NCI-H446 treated with DMSO at 0.1 percent for 48 hours (cell line): ENCODE results near the gene POLD2.
"Not testable (repeated sequence)": the region's sequence is repeated elsewhere in the genome, so short reads cannot be mapped to it uniquely, and the experiment has no call there.

Source experiments
- DNase-seq: peaks from one replicate; lab custom pipeline; 2025; lab: John Stamatoyannopoulos, UW

POLD2 gene

DNA sequence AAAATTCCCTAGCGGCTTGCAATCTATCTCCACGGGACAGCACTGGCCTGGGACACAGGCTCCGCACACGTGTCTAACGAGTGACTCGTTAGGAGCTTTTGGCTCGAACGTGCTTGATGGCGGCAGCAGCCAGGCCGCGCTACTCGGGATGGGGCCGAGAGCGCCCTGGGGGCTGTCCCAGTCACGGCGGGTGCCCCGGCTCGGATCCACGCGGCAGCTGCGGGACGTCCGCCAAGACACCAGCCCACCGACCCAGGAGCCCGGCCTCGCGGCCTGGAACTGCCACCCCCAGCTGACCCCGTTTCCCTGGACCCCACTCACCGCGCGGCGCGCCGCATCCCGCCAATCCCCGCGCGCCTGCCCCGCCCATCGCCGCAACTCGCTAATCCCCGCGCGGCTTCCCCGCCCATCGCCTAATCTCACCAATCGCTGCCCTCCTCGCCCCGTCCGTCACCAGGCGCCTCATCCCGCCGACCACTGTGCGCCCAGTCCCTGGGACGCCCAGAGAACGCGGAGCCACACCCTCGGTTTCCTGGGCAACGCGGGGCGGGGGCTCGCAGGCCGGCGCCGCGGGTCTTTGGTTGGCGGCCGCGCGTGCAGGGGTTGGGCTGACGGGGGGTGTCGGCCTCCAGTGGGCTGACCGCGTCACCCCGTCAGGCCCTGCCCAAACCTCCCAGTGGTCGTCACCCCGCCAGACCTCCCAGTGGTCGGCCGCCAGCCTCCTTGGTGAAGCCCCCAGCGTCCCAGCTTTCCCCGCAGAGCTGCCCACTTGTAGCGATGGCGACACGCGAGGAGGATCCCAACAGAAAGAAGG lies at the start of gene POLD2:
TSS of gene POLD2 (minus strand) at position 359 of the 814 bp plus-strand sequence. CDS start 1,495 bp downstream, outside the sequence.
- DNase-seq = peak; percentile 93

DNA sequence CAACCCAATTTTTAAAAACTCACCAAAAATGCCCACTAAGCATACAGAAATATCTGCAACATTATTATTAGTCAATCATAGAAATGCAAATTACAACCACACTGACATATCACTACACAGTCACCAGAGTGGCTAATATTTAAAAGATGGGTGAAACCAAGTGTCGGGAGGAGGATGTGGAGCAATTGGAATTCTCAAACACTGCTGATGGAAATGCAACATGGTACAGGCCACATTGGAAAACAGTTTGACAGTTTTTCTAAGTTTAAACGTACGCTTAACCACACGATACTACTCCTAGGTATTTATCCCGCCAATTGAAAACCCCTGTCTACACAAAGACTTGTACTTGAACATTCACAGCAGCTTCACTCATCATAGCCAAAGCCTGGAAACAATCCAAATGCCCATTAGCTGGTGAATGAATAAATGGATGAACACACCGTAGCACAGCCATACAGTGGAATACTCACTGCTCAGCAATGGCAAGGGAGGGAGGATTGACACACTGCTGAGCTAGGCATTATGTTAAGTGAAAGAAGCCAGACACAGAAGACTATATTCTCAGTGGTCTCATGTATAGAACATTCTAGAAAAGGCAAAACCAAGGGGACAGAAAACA lies 49.6 kb upstream of the POLD2 start:
- DNase-seq = no peak

DNA sequence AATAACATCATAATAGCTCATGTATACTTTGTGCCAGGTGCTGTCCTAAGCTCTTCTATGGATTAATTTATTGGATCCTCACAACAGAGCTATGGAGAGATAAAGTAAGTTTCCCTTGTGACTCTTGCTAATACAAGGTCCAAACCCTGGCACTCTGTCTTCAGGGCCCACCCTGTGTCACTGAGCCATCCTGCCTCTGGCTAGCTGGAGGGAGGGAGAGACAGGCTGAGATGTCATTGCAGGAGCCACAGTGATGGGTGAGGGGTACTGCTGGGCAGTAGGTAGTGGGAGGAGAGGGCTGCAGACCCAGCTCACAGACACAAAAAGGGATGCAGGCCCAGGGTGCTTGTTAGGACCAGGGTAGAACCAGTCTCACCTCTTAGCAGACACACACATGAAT lies 49.0 kb upstream of the POLD2 start:
- no peak for DNase-seq

DNA sequence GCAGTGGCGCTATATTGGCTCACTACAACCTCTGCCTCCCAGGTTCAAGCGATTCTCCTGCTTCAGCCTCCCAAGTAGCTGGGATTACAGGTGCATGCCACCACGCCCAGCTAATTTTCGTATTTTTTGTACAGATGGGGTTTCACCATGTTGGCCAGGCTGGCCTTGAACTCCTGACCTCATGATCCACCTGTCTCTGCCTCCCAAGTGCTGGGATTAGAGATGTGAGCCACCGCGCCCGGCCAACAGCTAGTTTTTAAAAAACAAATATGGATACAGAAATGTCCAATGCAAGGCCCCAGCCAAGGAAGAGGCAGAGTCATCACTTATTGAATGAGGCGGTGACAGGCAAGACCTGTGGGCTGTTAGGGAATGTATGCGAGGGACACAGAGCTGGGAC lies 48.6 kb upstream of the POLD2 start:
- not testable (repeated sequence) for DNase-seq

DNA sequence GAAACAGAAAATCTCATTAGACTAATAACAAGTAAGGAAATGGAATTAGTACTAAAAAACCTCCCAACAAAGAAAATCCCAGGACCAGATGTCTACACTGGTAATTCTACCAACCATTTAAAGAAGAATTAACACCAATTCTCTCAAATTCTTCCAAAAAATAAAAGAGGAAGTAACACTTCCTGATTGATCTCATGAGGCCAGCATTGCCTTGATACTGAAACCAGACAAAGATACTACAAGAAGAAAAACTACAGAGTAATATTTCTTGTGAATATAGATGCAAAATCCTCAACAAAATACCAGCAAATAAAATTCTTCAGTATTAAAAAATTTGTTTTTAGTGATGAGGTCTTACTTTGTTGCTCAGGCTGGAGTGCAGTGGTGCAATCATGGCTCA lies 44.6 kb upstream of the POLD2 start:
- DNase-seq = no peak

DNA sequence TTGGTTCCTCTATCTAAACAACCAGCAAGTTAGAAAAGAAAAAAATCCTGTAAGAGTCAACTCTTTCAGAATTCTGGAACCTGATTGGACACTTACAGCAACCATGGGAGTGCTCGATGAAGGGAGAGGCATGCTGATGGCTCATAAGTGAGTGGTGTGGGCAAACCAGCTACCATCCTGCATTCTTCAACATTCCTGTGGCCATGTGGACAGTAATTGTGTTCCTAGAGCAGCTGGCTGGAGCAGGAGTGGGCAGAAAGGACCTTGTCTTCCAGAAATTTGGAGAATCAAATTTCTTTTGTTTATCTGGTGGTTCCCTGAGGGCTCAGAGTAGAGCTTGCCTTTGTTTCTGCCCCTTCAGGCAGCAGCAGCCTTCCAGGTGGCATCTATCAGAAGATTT lies 40.2 kb upstream of the POLD2 start:
- DNase-seq = no peak

DNA sequence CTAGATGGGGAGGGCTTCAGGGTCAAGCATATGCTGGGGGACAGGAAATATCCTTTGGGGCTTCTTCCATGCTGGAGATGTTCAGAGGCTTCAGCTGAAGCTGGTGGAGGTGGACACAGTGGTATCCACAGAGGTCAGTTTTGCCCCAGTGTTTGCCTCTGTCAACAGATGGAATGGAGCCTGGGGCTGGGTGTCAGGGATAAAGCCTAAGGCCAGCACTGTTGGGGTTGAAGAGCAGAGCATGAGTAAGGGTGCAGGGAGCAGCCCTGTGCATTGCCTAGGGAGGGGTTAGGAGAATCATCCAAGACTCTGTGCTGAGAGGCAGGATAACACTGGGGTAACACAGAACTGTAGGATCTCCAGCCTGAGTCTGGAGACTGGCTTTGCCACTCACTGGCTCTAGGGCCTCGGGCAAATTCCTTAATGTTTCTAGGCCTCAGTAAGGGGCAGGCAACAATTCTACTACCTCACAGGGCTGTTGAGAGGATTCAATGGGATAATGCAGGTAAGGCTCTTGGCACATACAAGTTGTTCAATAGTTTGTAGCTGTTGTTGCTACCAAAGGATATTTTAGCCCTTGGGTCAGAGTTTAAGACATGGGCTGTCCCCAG lies 39.5 kb upstream of the POLD2 start:
- no peak for DNase-seq

DNA sequence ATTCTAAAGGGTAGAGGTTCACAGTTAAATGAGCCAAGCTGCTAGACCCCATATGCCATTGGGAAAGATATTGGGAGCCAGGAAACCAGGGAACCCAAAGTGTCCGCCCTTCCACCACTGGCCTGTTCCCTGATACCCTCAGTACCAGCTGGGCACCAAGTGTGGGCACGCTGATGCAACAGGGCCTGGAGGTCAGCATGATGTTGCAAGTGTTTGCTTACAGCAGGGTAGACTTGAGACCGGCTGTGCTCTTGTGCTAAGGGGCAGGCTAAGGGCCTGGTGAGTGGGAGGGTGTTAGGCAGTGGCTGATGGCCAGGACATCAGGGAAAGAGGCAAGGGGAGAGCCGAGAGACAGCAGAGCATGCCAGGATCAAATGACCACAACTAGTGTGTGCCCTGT lies 38.8 kb upstream of the POLD2 start:
- no peak for DNase-seq

DNA sequence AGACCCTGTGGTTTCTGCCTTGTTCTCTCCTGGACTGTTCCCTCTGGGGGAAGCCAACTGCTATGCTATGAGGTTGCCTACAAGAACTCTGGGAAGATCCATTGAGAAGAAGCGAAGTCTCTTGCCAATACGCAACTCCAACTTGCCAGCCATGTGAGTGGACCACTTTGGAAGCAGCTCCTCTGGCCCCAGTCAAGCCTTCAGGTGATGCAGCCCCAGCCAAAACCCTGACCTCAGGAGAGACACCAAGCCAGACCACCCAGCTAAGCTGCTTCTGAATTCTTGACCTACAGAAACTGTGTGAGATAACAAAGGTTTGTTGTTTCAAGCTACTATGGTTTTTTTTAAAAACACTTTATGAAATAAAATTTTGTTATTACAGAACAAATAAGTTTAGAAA lies 38.0 kb upstream of the POLD2 start:
- DNase-seq = no peak

DNA sequence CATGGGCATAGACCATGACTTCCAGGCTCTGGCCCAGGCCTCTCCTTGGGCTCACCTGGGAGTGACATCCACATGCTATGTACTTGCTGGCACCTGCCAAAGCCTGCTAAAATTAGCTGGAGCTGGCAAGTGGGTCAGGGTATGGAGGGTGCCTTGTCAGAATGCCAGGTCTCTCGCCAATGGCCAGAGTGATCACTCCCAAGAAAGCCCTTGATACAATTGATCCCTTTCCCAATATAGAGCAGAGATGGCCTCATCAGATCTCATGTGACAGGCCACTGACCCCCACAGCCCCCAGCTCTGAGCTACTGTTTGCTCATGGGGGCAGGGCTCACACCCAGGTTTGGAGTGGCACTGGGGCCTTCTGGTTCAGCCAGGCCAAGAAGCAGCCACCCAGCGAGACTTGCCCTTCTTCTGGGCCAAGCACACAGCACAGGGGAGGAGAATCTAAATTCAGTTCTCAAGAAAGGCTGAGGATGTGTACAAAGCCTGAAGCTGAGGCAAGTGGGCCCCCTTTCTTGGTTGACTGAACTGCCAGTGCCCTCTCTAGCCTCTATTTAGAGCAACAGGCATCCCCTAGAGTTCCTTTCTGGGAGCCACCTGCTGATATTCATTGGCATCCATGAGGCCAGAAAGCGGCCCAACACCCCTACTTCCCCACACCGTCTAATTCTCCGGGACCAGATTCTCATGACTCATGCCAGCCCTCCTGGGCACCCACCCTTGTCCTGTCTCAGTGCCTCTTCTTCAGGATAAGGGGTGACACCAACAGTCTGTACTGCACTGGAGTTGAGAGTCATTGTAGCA lies 36.7 kb upstream of the POLD2 start:
- DNase-seq = no peak

DNA sequence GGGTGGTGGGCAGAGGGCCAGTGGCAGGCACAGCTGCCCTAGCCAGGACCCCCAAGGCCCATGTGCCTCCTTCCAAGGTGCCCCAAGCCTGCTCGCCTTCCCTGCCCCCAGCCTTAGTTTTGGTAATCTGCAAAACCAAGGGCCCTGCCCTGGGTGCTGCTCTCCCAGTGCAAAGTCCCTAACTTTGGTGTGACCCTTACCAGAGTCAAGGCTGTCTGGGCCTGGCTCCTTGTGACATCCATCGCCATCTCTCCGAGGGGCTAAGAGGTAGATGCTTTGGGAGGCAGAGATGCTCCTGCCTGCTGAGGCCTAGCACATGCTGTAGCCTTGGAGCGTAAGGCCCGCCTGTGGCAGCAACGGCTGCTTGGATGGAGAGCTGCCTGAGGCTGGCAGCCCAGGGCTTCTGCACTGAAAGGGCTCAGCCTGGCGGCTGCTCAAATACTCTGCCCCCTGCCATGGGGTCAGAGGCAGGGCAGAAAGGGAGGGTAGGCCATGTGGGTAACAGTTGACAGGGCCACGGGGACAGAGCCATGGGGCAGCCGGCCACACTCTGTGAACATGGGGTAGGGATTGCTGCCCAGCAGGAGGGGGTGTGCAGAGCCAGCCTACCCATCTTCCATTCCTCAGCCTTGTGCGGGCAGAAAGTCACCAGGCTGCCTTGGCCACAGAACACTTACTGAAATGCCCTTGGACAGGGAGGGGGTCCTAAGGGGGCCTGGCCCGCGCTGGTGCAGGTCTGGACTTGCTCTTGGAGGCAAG lies 35.7 kb upstream of the POLD2 start:
- no peak for DNase-seq

DNA sequence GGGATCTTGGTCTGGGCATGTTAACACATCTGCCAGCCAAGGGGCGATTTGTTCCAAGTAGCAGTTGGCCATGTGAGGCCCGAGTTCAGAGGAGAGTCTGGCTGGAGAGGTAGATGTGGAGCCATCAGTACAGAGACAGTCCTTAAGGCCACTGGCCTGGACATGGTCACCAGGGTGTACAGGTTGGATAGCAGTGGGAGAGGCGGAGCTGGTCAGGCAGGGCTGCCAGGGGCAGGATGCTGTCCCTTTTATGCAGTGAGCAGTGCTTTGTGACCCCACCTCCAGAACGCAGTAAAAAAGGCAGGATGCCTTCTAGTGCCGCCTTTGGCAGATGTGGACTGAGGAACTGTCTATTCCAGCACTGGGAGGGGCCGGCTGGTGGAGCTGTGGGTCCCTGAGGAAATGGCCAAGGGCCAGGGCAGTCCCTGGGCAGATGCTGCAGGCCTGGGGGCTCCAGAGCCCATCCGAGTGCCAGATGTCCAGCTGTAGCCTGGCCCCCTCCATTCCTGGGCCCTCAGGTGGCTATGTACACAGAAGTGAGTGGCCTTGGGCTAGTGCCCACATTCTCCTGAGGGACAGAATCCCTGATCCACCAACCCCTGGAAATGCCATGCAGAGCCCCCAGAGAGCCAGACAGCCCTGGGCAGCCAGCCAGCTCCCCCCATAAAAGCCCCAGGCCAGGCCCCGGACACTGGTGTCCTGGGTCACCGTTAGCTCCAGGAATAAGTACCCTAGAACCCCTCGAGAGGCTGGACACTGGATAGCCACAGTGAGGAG lies 34.9 kb upstream of the POLD2 start:
- no peak for DNase-seq

DNA sequence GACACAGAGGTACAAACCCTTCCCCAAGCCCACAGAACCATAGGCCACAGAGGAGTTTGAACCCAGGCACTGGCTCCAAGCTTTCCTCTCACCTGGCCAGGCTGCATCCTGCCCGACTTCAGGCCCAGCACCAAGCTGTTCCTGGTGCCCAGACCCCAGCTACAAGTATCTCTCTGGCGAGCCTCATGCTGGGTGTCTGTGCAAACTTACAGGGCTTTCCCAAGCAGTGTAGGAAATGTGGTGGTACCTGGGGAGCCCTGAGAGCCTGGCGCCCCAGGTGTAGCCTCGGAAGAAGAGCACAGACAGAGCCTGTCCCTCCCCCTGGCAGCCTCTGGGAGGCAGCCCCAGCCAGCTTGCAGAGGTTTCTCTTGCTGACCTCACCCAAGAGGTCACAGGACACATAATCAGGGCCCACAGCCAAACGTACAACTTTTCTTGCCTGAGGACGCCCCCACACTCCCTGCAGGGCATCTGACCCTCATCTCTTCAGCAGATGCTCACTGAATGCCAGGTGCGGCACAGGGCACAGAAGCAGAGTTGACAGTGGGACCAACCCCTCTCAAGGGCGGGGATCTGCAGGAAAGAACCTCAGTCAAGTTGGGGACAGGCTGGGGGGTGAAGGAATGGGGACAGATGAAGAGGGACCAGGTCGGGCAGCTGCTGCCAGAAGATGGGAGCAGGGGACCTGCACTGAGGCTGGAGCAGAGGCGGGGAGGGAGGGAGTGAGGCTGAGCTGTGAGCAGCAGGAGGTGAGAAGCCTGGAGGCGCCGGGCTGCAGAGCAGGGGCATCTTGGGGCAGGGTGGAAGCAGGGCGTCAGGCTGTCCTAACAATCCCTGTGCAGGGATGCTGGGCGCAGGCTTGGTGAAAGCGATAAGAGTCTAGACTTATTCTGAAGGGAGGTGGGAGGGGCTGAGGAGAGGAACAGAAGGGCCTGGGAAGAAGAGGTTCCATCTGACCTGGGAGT lies 34.0 kb upstream of the POLD2 start:
- no peak for DNase-seq

DNA sequence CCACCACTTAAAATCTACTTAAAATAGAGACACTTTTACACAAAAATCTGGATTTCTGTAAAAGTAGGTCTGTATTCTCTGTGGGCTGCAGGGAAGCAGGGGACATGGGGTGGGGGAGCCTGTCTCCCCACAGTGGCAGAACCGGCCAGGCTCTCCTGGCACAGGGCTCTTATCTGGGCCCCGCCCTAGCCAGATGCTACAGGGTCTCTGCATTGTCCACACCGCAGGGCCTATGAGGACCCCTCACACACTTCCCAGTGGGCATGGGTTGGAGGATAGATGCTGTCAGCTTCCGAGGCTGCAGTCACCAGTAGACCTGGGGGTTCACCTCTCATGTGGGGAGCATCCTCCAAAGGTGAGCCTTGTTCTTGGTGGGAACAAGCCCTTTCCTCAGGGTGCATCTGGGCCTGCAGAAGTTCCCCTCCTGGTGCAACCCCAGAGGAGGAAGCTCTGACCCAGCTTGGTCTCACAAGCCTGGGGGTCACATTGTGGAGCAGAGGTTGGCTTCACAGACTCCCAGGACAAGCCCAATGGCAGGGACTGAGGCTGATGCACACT lies 33.2 kb upstream of the POLD2 start:
- no peak for DNase-seq

DNA sequence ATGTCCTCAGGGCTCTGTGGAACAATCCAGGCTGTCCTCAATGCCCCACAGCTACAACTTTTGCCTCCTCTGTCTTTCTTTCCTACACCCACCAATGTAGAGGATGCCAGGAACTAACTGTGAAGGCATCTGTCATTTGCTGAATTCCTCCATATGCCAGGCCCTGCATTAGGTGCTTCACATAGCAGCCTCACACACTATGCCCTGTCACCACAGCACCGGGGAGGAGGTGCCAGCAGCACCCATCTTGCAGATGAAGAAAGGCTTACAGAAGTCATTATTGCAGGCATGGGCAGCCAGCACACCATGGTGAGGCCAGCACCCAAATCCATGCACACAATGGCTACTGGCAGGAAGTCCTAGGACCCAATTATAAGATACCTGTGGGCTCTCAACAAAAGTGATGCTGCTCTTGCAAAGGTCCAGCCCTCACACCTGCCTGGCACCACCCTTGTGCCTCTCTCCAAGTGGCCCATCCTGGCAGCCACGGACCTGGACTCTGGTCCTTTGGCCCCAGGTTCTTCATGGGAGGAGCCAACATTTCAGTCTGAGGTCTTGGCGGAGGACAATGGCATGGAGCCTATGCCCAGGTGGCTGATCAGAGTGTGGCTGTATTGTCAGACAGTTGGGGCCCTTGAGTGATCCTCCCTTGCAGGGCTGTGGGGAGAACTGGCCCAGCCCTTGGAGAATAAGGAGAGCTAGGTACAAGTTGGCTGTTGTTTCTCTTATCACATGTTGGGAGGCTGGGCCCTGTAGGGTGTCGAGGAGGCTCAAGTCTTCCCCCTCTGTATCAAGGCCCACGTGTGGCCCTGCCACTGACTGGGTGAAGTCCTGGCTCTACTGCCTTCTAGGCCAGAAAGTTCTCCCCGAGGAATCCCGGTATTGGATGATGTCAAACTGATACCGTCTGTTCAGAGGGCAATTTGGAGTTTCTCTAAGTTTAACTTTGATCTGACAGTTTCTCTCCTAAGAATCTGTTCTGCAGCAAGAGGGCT lies 32.1 kb upstream of the POLD2 start:
- no peak for DNase-seq

DNA sequence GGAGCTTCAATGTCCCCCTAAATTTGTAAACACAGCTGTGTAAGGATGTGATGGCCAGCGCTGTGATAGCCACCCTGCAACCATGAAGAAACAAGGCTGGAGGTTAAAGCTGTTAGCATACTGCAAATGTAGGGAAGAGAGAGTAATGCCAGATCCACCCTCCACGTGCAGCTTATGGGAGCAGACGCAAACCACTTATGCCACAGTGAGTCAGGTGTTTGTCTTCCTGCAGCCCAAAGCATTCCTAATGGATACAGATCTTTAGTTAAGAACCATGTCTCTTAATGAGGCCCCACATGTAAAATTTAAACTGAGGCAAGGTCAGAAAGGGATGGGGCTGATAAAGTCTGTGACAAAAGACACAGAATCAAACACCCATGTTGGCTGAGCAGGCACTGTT lies 31.4 kb upstream of the POLD2 start:
- no peak for DNase-seq

DNA sequence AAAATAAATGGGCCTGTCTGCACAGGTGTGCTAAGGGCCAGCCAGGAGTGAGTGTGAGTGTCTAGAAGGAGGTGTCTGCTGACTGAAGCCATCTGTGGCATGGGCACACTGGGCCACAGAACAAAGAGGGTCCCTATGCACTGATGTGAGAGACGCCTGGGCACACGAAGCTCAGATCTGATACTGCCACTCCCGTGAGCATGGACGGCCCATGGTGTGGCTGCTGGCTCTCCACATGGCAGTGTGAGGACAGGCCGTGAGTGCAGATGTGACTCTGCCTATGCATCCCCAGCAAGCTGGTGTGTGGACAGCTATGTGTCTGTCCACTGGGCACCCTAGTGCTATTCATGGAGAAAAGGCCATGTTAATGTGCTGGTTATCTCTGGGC lies 30.6 kb upstream of the POLD2 start:
- DNase-seq = no peak
